NT2/D1 (cell line): ENCODE data around the gene RCSD1.

Experiments
- DNase-seq: peaks from one replicate; pipeline ENCODE4 v3.0.0-alpha.2; 2011; ENCODE audit warnings: low read depth, low spot score
- H3K27me3 ChIP-seq: 2 replicates; pipeline ENCODE4 v1.6.0; 2011; ENCODE audit warnings: mild to moderate bottlenecking; ENCODE audit not compliant: insufficient read length, insufficient read depth
- H3K36me3 ChIP-seq: 2 replicates; pipeline ENCODE4 v1.6.1; 2011; ENCODE audit warnings: mild to moderate bottlenecking, low read length, mixed read lengths; ENCODE audit not compliant: insufficient read depth, insufficient read length
- H3K4me1 ChIP-seq: 2 replicates; pipeline ENCODE4 v1.5.1; 2011; ENCODE audit not compliant: insufficient read depth, insufficient read length
- H3K4me3 ChIP-seq: 2 replicates; pipeline ENCODE4 v1.5.1; 2011; ENCODE audit warnings: low read depth; ENCODE audit not compliant: insufficient read length
- H3K9ac ChIP-seq: 2 replicates; pipeline ENCODE4 v1.6.0; 2011; ENCODE audit warnings: low read depth; ENCODE audit not compliant: insufficient read length
- H3K9me3 ChIP-seq: 2 replicates; pipeline ENCODE4 v1.5.1; 2011; ENCODE audit warnings: mild to moderate bottlenecking, low read length; ENCODE audit not compliant: insufficient read depth
- SUZ12 ChIP-seq: IDR thresholded peaks from 2 replicates; pipeline ENCODE4 v1.6.1; 2011; ENCODE audit not compliant: insufficient read length, insufficient read depth; ENCODE audit errors: extremely low read depth
- YY1 ChIP-seq: IDR thresholded peaks from 2 replicates; pipeline ENCODE4 v1.6.1; 2011; ENCODE audit not compliant: insufficient read length, insufficient read depth
- ZNF274 ChIP-seq: IDR thresholded peaks from 2 replicates; pipeline ENCODE4 v1.6.1; 2011; ENCODE audit warnings: mild to moderate bottlenecking, low read depth, low read length

Gene RCSD1

GRCh38 chr1:167665469-167665868, 35.4 kb downstream of the RCSD1 start:
- Histone ChIP-seq H3K4me3 (no peak overlapping the region), H3K9me3 (no peaks in the 10 kb centered on the region), H3K27me3 (no peaks in the 10 kb centered on the region), H3K4me1 (peaks cover 17% of the 10 kb centered on the region), H3K9ac (no peak overlapping the region), H3K36me3 (no peaks in the 10 kb centered on the region)
- DNase-seq: no peak
- TF ChIP-seq ZNF274 (no peak), SUZ12 (no peak), YY1 (no peak)

DNA sequence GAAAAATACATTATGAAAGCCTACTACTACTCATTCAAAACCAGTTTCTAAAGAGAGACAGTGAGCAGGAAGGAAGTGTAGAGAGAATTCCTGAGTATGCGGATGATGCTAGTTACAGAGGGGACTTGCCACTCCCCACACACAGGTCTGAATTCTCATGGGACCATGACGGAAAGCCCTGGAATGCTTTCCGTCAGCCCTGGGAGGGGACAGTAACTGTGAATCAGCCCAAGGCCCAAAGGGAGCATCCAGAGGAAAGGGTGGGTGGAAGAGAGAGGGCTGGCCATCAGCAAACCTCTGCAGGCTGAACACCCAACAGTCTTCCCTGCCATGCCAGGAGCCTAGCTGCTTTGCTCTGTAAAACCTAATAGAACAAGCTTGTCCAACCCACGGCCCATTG, 36.4 kb downstream of the RCSD1 start:
- no peak for TF ChIP-seq ZNF274
- TF ChIP-seq YY1: no peak
- no peak for TF ChIP-seq SUZ12
- H3K4me1 ChIP-seq: peaks cover 18% of the 10 kb centered on the region
- no peak overlapping the region for H3K9ac ChIP-seq
- H3K9me3 ChIP-seq: no peaks in the 10 kb centered on the region
- DNase-seq: no peak
- H3K27me3 ChIP-seq: no peaks in the 10 kb centered on the region
- no peak overlapping the region for H3K4me3 ChIP-seq
- no peaks in the 10 kb centered on the region for H3K36me3 ChIP-seq

DNA sequence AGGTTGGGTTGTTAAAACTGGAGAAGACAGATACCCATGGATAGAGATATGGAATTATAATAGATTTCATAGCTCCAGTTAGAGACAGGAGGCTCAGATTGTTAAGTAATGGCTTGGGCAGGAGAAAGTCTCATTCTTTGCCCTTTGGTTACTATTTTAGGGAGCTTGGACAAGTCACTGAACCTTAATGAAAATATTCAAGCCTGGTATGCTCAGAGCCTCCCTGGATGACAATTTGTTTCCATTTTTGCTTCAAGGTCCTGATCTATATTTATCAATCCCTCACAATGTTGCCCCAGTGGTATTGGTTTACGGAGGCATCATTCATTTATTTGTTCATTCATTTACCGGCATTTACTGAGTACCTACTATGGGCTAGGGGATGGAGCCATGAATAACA, 37.5 kb downstream of the RCSD1 start:
- TF ChIP-seq YY1: no peak
- TF ChIP-seq ZNF274: no peak
- no peak for TF ChIP-seq SUZ12
- H3K4me1 ChIP-seq: peaks cover 18% of the 10 kb centered on the region

DNA sequence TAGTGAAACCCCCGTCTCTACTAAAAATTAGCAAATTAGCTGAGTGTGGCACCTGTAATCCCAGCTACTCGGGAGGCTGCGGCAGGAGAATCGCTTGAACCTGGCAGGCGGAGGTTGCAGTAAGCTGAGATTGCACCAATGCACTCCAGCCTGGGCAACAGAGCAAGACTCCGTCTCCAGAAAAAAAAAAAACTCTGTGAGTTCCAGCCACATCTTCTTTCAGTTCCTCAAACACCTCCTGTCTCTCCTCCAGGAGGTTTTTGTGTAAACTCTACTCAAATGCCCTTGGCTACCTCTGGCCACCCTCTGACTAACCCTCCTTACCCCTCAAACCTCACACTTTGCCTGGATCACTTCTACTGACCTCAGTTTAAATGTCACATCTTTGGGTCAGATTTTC, 38.1 kb downstream of the RCSD1 start:
- no peak overlapping the region for H3K9ac ChIP-seq
- no peaks in the 10 kb centered on the region for H3K27me3 ChIP-seq
- H3K9me3 ChIP-seq: no peaks in the 10 kb centered on the region
- no peak for TF ChIP-seq SUZ12
- TF ChIP-seq ZNF274: no peak
- no peak for TF ChIP-seq YY1
- no peak overlapping the region for H3K4me3 ChIP-seq
- H3K36me3 ChIP-seq: no peaks in the 10 kb centered on the region
- H3K4me1 ChIP-seq: peaks cover 15% of the 10 kb centered on the region
- no peak for DNase-seq

More for the DNA sequence above, 37.5 kb downstream of the RCSD1 start:
- no peak for DNase-seq
- Histone ChIP-seq H3K4me3 (no peak overlapping the region), H3K36me3 (no peaks in the 10 kb centered on the region), H3K9ac (no peak overlapping the region), H3K9me3 (no peaks in the 10 kb centered on the region), H3K27me3 (no peaks in the 10 kb centered on the region)

GRCh38 chr1:167669209-167670124, 39.4 kb downstream of the RCSD1 start:
- no peak for TF ChIP-seq YY1
- TF ChIP-seq ZNF274: no peak
- TF ChIP-seq SUZ12: no peak
- Histone ChIP-seq H3K9me3 (no peaks in the 10 kb centered on the region), H3K27me3 (no peaks in the 10 kb centered on the region), H3K4me3 (no peak overlapping the region), H3K9ac (no peak overlapping the region), H3K4me1 (peaks cover 12% of the 10 kb centered on the region), H3K36me3 (no peaks in the 10 kb centered on the region)
- no peak for DNase-seq

- H3K4me1 ChIP-seq: peaks cover 12% of the 10 kb centered on the region
- H3K36me3 ChIP-seq: no peaks in the 10 kb centered on the region
- DNase-seq: no peak
- no peak overlapping the region for H3K9ac ChIP-seq
- no peaks in the 10 kb centered on the region for H3K27me3 ChIP-seq
- TF ChIP-seq SUZ12 (no peak), ZNF274 (no peak), YY1 (no peak)
- no peaks in the 10 kb centered on the region for H3K9me3 ChIP-seq
- no peak overlapping the region for H3K4me3 ChIP-seq
These were observed 40.5 kb downstream of the RCSD1 start for GRCh38 chr1:167670563-167670962.

- H3K9ac ChIP-seq: no peak overlapping the region
- TF ChIP-seq YY1: no peak
- no peak for TF ChIP-seq SUZ12
- no peak for TF ChIP-seq ZNF274
- peaks cover 12% of the 10 kb centered on the region for H3K4me1 ChIP-seq
These were observed 41.9 kb downstream of the RCSD1 start for GRCh38 chr1:167671727-167672511.

More at GRCh38 chr1:167671727-167672511, 41.9 kb downstream of the RCSD1 start:
- Histone ChIP-seq H3K36me3 (no peaks in the 10 kb centered on the region), H3K27me3 (no peaks in the 10 kb centered on the region), H3K4me3 (no peak overlapping the region), H3K9me3 (no peaks in the 10 kb centered on the region)
- no peak for DNase-seq
